SW480 (cell line): Measurements from ENCODE around the gene FAM240A.

ENCODE experiments used
- DNase-seq: peaks from one replicate; pipeline ENCODE4 v3.0.0-alpha.2; 2016; ENCODE audit warnings: low spot score

Gene FAM240A

GRCh38 chr3:46626039-46626438 is 13.7 kb downstream of the FAM240A start:
- peak; percentile 69 for DNase-seq

- DNase-seq = no peak
Measured at GRCh38 chr3:46627078-46627477, 14.8 kb downstream of the FAM240A start.

GRCh38 chr3:46628901-46629369 is 16.6 kb downstream of the FAM240A start:
- no peak for DNase-seq

GRCh38 chr3:46629551-46630517 is 17.5 kb downstream of the FAM240A start:
- peak; percentile 66 for DNase-seq

GRCh38 chr3:46632792-46633191 is 20.5 kb downstream of the FAM240A start:
- DNase-seq = no peak

- DNase-seq = no peak
Measured at GRCh38 chr3:46634856-46635255, 22.5 kb downstream of the FAM240A start.

- DNase-seq = no peak
Measured at GRCh38 chr3:46639221-46639620, 26.9 kb downstream of the FAM240A start.

GRCh38 chr3:46640927-46641326 is 28.6 kb downstream of the FAM240A start:
- DNase-seq = no peak

GRCh38 chr3:46642971-46643370 is 30.6 kb downstream of the FAM240A start:
- no peak for DNase-seq

GRCh38 chr3:46643701-46644100 is 31.4 kb downstream of the FAM240A start:
- no peak for DNase-seq

- DNase-seq = no peak
Measured at GRCh38 chr3:46646700-46647099, 34.4 kb downstream of the FAM240A start.

- DNase-seq = no peak
Measured at GRCh38 chr3:46648096-46648495, 35.8 kb downstream of the FAM240A start.

GRCh38 chr3:46649436-46649835 is 37.1 kb downstream of the FAM240A start:
- no peak for DNase-seq

- DNase-seq = no peak
Measured at GRCh38 chr3:46651084-46651483, 38.8 kb downstream of the FAM240A start.

GRCh38 chr3:46655271-46655670 is 42.9 kb downstream of the FAM240A start:
- DNase-seq = no peak

- peak; percentile 48 for DNase-seq
Measured at GRCh38 chr3:46656778-46657556, 44.6 kb downstream of the FAM240A start.

GRCh38 chr3:46659285-46659684 is 47.0 kb downstream of the FAM240A start:
- DNase-seq = no peak

GRCh38 chr3:46660003-46660402 is 47.7 kb downstream of the FAM240A start:
- DNase-seq = no peak

GRCh38 chr3:46660543-46661523 is 48.5 kb downstream of the FAM240A start:
- no peak for DNase-seq

- DNase-seq = no peak
Measured at GRCh38 chr3:46661776-46662766, 49.7 kb downstream of the FAM240A start.
